ENCODE measurements around the gene FCN1. TPM values are rescaled to one million over a fixed set of nuclear protein-coding genes. Genes with fewer than 3 reads are reported as not detected.
"Not testable (repeated sequence)": the region's sequence is repeated elsewhere in the genome, so short reads cannot be mapped to it uniquely, and the experiment has no call there.

Gene FCN1
- polyA plus RNA-seq (ENCODE audit: insufficient read length in 4 of 4) = 1 to 10 TPM; 2.2 to 5.2 (median 3.3) TPM

DNA sequence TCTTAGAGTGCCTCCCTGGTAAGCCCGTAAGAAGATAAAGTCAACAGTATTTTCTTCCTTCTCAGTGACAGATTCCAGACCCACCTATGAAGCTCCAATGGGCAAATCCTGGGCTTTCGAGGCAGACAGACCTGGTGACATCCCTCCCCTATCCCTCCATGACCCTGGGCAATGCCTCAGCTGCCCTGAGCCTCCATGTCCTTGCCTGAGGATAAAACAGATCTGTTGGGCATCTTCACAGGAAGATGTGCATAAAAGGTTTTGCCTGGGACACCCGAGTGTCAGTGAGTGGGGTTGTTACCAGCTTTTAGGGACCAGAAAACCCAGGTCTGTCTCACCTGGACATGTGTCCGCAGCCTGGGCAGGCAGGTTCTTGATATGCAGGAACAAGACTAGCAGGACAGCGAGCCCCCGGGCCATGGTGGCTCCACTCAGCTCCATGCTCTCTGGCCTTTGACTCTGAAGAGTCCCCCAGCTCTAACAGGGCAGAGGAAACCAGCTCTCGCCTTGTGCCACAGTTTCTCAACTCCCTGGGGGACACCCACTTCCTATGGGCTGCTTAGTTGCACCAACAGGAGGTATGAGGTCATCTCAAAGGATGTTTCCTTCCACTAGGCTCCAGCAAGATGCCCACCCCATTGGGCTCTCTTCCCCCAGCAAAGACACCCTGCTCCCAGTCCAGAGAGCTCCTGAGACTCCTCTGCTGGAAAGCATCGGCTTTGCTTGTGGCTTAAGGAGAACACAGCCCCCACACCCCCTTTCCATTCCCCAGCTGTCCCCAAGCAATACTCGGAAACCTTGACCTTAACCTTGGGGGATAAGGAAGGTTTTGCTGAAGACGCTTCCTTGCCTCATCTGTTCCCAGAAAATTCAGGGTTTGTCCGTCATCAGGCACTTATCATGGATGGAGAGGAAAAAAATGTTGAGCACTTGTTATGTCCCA is at the start of gene FCN1:
Gene FCN1 (minus strand): TSS at position 482 of the 943 bp plus-strand sequence. CDS start 41 bp downstream, at position 441.
- DNase-seq (ENCODE audit: low read depth in 4 of 4, low spot score in 2 of 4) = no peak

DNA sequence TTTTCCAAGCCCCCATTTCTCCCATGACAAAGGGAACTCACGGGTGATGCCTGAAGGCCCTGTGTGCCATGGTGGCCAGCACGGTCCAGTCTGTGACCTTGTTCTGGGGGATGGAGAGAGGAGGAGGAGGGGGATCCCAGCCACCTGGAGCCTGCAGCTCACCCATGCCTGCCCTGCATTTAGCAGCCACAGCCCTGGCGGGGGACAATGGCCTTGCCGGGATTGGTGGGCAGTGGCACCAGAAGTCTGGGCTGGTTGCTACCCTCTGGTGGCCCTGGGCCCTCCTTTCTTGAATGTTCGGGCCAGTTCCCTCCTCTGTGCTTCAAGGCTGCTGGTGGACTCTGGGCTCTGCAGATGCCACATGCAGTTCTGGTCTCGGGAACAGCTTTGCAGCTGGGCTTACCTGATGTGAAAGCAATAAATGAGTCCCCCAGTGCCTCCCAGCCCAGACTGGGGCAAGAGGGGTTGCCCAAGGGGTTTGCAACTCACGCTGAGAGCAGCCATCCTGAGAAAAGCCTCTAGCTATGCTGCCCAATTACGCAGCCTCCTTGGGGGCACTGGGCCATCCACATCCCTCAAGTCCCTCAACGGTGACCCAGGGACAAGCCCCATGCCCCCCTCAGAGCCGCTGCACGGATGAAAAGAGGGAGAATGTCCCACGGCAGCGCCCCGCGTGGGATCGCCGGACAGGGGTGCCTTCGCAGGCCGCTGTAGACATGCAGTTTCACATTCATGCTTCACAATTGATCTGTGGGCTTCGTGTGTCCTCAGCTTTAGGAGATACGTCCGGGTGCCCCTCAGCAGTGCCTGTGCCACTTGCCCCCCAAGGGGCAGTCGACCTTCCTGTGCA is 49.2 kb upstream of the FCN1 start:
- no peak for DNase-seq (ENCODE audit: low read depth in 4 of 4, low spot score in 2 of 4)

DNA sequence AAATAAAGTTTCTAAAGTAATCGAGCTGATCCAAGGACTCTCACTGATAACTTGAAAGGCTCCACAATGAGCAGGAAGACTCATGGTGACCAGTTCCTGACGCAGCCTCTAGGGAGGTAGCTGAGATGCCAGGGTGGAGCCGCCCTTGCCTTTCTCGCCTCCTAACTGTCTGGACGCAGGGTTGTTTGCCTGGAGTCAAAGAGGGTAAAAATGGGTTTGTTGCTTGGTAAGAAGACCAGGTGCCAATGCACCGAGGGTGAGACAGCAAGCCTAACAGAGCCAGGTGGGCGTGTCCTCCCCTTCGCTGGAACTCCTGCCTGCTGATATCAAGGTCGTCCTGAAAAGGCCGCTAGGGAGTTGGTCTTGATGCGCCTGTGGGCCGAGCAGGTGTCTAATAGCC is 48.6 kb upstream of the FCN1 start:
- DNase-seq (ENCODE audit: low read depth in 4 of 4, low spot score in 2 of 4) = no peak

DNA sequence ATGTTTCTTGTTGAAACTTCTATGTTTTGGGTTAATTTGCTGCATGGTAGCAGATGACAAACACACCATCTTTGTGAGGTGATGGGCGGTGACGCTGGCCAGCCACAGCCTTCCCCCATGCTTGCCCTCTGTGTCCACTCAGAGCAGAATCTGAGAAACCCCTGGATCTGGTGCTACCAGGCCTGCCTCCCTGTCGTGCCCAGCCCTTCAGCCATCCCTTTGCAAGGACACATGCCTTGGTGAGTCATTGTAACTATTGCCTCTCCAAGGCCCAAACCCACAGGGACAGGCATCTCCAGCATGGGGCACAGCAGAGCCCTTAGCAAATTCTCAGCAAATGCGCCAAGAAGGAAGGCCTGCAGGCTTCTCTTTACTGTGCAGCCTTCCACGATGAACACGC is 48.1 kb upstream of the FCN1 start:
- DNase-seq (ENCODE audit: low read depth in 4 of 4, low spot score in 2 of 4) = no peak

DNA sequence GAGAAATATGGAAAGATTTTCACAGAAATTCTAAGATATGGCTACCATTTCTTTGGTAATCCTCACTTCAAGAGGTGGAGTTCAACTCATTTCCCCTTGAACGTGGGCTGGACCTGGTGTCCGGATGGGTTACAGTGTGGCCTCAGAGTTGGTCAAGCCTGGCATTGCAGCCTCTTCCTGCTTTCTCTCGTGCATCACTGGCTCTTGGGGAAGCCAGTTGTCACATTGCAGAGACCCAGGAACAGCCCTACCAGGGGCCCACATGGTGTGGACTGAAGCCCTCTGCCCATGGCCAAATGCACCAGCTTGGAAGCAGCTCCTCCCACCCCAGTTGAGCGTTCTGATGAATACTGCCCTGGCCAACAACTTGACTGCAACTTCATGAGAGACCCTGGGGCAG is 47.7 kb upstream of the FCN1 start:
- DNase-seq (ENCODE audit: low read depth in 4 of 4, low spot score in 2 of 4) = no peak

DNA sequence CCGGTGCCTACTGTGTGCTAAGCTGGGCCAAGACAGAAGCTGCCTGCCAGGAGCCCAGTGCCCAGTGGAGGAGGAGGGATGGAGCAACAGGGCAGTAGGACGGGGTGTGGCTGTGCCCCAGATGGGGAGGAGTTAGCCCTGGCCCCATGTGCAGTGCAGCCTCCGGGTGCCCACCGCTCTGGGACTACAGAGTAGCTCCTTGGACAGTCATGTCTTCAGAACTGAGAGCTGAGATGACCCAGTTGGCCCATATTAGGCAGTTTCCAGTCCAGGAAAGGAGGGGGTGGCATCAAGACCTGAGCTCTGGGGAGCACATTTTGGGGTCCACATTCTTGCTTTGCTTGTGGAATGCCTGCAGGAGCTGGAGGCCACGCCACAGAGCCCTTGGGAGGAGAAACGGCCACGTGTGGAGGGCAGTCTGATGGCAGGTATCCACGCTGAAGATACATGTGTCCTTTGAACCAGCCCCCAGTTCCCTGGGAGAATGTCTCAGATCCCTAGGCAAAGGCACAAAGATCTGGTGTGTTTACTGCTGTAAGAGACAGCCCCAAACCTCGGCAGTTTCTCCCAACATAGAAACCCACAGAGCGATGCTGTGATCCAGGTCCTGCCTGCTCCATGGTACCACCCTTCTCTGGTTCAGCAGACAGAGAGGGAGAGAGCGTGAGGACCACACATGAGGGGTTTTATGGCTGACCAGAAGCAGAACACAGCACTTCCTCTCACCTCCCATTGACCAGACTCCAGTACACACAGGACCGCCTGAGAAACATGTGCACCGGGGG is 46.8 kb upstream of the FCN1 start:
- DNase-seq (ENCODE audit: low read depth in 4 of 4, low spot score in 2 of 4) = no peak

DNA sequence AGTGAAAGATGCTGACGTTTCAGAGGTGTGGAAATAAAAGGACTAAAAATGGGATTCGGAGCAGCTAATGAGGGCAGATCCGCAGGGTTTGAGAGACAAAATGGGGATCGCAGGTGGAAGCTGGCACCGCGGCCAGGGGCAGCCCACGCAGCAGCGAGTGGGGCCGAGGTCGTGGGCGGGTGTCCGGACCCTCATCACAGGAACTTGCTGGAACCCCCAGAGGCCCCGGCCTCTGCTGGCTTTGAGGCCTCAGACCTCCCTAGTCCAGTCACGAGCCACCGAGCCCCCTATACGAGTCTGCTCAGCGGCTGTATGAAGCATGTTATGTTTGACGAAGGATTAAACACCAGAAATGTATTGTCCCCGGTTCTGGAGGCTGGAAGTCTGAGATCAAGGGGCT is 45.8 kb upstream of the FCN1 start:
- no peak for DNase-seq (ENCODE audit: low read depth in 4 of 4, low spot score in 2 of 4)

DNA sequence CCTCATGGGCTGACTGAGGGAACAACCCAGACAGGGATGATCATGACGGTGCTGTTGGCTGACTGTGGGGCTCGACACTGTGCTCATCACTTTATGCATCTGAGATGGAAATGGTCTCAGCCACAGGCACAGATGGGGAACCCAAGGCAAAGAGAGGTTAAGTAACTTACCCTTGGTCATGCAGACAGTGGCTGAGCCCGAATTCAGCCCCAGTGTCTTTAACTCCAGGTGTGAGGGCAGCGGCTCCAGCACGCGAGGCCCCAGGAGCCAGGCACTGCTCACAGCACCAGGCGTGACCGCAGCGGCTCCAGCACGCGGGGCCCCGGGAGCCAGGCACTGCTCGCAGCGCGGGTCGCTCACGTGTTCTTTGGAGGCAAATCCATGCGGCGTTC is 45.3 kb upstream of the FCN1 start:
- no peak for DNase-seq (ENCODE audit: low read depth in 4 of 4, low spot score in 2 of 4)

DNA sequence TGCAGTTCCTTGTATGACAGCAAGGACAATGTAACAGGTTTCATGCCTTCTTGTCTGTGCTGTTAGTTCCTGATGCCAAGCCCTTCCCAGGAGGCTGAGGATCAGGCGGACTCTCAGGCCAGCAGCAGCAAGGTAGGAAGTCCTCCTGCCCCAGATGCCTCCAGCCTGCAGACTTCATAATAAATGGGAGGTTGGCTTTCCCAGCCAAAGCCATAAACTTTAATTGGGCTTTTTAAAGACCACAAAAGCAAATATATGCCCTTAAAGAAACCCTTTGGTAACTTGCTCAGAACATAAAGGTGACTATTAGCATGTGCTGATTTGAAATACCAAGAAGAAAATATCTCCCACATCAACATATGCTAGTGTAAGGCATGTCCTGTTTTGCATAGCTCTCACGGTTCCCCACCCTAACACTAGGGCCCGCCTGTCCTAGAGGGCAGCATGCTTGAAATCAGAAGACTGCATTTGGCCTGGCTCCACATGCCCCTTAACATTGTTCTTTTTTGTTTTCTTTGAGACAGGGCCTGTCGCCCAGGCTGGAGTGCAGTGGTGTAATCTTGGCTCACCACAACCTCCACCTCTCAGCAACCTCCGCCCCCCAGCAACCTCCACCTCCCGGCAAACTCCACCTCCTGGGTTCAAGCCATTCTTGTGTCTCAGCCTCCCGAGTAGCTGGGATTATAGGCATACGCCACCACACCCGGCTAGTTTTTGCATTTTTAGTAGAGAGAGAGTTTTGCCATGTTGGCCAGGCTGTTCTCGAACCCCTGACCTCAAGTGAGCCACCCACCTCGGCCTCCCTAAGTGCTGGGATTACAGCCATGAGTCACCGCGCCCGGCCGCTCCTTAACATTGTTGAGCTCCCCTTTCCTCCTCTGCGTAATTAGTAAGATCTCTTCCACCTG is 44.6 kb upstream of the FCN1 start:
- no peak for DNase-seq (ENCODE audit: low read depth in 4 of 4, low spot score in 2 of 4)

DNA sequence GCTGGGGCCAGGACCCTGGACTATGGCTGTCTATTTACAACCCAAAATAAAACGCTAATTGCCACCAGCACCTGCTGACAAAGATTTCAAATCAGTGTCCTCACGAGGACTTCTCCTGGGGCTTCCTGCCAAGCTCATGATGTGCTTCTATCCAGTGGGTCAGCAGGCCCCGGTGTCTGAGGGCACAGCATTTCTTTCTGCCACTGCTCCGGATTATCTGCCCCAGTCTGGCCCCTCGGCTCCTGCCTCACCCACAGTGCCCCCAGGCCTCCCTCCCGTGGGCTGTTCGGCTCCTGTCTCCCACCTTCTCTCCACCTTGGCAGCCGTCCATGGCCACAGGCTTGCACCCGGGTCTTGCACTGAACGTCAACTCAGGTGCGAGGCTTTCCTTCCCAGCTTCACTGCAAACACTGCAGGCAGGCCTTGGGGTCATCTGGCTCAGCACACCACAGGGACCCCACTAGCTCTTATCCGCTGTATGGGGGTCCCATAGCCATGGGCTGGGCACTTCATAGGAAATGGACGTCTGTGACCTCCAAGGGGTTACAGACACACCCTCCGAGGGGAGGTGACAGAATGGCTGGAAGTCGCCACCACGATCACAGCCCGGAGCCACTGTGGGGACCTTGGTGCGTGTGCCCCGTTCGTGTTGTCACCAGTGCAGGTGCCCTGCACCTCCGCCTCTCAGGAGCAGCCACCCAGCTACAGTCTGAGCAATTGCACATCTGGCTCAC is 43.8 kb upstream of the FCN1 start:
- no peak for DNase-seq (ENCODE audit: low read depth in 4 of 4, low spot score in 2 of 4)

DNA sequence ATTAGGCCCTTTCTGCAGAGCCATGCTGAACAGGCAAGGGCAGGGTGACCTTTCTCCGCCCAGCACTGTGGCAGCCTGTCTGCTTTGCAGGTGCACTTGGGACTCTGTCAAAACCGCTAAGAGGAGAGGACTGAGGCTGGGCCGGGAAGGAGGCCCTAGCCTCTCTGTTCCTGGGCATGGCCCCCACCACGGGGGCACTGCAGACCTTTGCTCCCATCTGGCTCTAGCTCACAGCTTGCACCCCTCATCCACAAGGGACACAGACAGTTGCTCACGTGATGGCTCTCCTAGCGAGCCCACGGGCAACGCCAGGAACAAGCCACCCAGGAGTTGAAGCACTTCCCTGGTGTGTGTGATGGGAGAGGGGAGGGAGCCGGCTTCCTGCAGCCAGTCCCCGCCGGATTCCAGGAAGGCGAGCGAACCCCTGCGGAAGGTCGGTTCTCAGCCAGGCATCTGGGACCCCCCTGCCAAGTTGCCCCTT is 43.0 kb upstream of the FCN1 start:
- no peak for DNase-seq (ENCODE audit: low read depth in 4 of 4, low spot score in 2 of 4)

DNA sequence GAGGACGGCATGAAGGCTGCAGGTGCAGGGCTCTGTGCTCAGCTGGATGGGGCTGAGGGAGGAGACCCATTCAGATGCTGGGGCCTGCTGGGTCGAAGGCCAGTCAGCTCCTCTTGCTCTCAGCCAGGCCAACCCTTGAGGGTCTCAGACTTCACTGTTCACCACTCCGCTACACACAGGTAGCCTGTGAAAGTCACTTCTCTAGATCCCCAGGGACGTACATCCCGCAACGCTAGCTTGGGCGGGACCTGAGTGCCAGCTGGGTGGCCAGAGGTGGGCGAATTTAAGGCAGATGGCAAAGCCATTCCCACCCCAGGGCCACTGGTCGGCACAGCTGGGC is 42.2 kb upstream of the FCN1 start:
- DNase-seq (ENCODE audit: low read depth in 4 of 4, low spot score in 2 of 4) = no peak

DNA sequence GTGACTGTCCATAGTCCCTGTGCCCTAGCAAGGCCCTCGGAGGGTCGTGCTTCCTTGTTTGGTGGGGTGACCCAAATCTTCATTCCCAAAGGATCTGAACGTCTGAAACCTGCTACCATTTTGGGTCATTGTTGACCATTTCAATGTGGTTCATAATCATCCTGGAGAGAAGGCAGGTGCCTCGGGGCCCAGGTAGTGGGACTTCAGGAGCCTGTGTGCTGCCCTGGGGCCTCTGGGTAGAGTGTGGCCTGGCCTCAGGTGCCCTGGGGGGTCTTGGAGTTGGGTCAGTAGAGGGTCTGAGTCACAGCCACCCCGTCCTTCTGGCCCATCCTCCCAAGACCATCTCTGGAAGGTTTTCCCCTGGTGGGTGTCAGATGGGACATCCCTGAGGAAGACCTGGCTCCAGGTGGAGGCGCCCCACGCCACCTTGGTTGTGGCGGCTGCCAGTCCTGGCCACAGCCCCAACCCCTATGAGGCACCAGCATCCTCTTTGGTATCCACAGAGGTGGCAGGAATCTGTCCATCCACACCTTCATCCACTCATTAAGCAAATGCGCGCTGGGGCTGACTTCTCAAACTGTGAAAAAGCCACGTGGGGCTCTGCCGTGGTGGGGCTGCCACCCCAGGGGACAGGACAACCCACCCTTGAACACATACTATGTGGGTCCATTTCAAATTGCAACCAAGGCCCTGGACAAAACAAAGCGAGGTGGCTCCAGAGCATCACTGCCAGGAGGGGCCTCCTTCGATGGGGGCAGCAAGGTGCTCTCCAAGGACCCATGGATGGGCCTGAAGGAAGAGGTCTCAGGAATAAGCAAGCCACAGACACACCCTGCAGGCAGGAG is 41.6 kb upstream of the FCN1 start:
- DNase-seq (ENCODE audit: low read depth in 4 of 4, low spot score in 2 of 4) = no peak

DNA sequence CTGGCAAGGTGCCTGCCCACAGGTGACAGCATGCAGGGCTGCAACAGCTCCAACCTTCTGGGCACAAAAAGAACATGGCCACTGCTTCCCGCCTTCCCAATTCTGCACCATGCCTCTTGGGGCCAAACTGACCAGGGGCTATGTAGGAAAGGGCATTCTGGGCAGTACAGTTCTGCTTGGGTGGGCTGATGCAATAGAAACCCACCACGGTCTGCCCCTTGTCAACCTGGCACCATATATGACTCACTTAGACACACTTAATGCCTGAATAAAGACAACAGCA is 40.2 kb upstream of the FCN1 start:
- no peak for DNase-seq (ENCODE audit: low read depth in 4 of 4, low spot score in 2 of 4)

DNA sequence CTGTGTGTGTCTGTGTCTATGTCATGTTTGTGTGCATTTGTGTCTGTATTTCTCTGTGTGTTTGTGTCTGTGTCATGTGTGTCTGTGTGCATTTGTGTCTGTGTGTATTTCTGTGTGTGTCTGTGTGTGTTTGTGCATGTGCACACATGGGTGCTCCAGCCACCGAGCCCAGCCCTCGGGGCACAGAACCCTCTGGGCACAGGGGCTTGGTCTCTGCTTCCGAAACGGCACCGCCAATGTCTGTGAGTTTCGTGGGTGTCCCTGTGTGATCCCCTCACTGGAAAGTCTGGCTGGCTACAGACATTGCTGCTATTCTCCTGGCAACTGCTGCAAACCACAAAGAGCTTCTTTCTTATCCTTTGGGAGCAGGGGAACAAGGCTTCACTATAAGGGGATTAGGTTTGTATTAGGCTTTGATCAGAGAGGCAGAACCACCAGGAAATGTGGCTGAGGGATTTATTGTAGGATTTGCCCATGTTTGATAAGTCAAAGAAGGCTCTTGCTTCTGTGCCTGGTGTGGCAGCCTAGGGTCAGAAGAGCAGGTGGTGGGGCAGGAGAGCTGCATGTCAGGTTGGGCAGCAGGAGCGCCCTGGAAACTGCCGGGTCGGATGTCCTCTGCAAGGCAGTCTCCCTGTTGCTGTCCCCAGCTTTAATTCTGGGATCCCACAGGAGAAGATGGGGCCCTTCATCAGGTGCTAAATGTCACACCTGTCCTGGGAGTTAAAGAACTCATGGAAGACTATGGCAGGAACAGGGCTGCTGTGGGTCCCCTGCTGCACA is 39.6 kb upstream of the FCN1 start:
- no peak for DNase-seq (ENCODE audit: low read depth in 4 of 4, low spot score in 2 of 4)

DNA sequence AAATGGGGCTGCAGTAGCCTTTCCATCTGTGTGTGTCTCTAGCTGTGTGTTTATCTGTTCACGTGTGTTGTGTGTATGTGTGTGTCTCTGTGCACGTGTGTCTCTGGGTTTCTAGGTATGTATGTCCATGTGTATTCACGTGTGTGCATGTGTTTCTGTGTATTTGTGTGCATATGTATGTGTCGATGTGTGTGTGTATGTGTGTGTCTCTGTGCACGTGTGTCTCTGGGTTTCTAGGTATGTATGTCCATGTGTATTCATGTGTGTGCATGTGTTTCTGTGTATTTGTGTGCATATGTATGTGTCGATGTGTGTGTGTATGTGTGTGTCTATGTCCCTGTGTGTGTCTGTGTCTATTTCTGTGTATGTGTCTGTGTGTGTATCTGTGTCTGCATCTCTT is 38.7 kb upstream of the FCN1 start:
- DNase-seq (ENCODE audit: low read depth in 4 of 4, low spot score in 2 of 4) = not testable (repeated sequence)

DNA sequence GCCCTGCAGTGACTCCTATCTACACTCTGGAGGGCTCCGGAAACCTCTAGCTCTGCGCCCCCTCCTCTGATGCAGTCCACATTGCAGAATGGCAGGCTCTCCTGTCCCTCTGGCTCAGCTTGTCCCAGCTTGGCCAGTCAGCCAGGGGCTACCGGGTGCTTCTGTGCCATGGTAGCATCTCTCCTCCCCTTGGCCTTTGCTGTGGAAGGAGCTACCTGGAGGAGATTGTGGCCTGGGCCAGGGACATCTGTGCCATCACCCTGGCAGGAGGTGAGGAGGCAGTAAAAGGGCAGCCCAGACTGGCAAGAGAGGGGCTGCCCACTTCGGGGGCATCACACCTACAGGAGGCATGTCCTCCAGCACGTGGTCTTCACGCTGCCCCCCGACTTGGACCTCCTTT is 38.1 kb upstream of the FCN1 start:
- no peak for DNase-seq (ENCODE audit: low read depth in 4 of 4, low spot score in 2 of 4)

DNA sequence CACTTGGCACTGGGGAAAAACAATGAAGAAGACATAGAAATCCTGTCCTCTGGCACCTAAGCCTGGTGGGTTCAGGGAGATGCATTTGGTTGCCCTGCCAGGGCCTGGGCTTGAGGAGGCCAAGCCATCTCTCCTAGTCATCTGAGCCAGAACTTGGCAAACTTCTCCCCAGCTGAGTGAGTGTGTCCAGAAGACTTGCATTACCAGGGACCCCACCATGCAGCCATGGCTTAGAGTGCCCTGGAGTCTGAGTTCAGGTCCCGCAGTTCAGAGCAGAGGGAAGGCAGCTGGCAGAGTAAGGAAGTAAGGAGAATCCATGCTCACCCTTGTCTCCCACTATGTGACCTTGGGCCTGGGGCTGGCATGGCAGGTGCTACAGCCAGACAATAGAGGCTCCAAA is 37.4 kb upstream of the FCN1 start:
- DNase-seq (ENCODE audit: low read depth in 4 of 4, low spot score in 2 of 4) = no peak

Data from left renal cortex interstitium (tissue), 4 donors.